ENCODE results near the gene ATP9B.
A peak's percentile ranks its signal among the peaks of the same experiment; 100 is the strongest.

The ATP9B gene

DNA sequence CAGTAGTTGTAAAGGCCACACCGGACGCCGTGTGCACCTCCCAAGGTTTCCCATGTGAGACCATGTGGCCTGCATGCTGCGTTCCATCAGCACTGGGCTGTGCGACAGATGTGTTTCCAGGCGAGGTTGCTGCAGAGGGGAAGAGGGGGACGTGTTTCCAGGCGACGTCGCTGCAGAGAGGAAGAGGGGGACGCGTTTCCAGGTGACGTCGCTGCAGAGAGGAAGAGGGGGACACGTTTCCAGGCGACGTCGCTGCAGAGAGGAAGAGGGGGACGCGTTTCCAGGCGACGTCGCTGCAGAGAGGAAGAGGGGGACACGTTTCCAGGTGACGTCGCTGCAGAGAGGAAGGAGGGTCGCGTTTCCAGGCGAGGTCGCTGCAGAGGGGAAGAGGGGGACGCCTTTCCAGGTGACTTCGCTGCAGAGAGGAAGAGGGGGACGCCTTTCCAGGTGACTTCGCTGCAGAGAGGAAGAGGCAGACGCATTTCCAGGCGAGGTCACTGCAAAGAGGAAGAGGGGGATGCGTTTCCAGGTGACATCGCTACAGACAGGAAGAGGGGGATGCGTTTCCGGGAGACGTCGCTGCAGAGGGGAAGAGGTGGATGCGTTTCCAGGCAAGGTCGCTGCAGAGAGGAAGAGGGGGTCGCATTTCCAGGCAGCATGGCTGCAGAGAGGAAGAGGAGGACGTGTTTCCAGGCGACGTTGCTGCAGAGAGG lies 351.0 kb downstream of the ATP9B start:
- Histone ChIP-seq H3K4me3 (replicated peaks; ENCODE audit: low read depth, low read length) (no peak overlapping the region), H3K36me3 (ENCODE audit: control insufficient read depth, insufficient read depth, low read length) (no peaks in the 10 kb centered on the region), H3K27me3 (replicated peaks; ENCODE audit: control insufficient read depth, insufficient read depth, low read length) (no peaks in the 10 kb centered on the region)
- no peak for DNase-seq (ENCODE audit: extremely low read depth, insufficient read length)
- TF ChIP-seq, protein P1, sequence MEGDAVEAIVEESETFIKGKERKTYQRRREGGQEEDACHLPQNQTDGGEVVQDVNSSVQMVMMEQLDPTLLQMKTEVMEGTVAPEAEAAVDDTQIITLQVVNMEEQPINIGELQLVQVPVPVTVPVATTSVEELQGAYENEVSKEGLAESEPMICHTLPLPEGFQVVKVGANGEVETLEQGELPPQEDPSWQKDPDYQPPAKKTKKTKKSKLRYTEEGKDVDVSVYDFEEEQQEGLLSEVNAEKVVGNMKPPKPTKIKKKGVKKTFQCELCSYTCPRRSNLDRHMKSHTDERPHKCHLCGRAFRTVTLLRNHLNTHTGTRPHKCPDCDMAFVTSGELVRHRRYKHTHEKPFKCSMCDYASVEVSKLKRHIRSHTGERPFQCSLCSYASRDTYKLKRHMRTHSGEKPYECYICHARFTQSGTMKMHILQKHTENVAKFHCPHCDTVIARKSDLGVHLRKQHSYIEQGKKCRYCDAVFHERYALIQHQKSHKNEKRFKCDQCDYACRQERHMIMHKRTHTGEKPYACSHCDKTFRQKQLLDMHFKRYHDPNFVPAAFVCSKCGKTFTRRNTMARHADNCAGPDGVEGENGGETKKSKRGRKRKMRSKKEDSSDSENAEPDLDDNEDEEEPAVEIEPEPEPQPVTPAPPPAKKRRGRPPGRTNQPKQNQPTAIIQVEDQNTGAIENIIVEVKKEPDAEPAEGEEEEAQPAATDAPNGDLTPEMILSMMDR (IDR thresholded peaks at IDR 0.05; ENCODE audit: insufficient read depth, low read length, poor library complexity, severe bottlenecking) = no peak

- Histone ChIP-seq H3K27me3 (replicated peaks; ENCODE audit: control insufficient read depth, insufficient read depth, low read length) (no peaks in the 10 kb centered on the region), H3K36me3 (ENCODE audit: control insufficient read depth, insufficient read depth, low read length) (no peaks in the 10 kb centered on the region), H3K4me3 (replicated peaks; ENCODE audit: low read depth, low read length) (no peak overlapping the region)
- no peak for DNase-seq (ENCODE audit: extremely low read depth, insufficient read length)
- TF ChIP-seq, protein P1 (IDR thresholded peaks at IDR 0.05; ENCODE audit: insufficient read depth, low read length, poor library complexity, severe bottlenecking) = no peak
Measured at GRCh38 chr18:79421275-79421857, 352.2 kb downstream of the ATP9B start.

- Histone ChIP-seq H3K4me3 (replicated peaks; ENCODE audit: low read depth, low read length) (peak overlapping the region; percentile 13; the same call in 1 of the 2 replicates), H3K27me3 (replicated peaks; ENCODE audit: control insufficient read depth, insufficient read depth, low read length) (no peaks in the 10 kb centered on the region), H3K36me3 (ENCODE audit: control insufficient read depth, insufficient read depth, low read length) (no peaks in the 10 kb centered on the region)
- TF ChIP-seq, protein P1 (IDR thresholded peaks at IDR 0.05; ENCODE audit: insufficient read depth, low read length, poor library complexity, severe bottlenecking) = no peak
- peak; percentile 45 for DNase-seq (ENCODE audit: extremely low read depth, insufficient read length)
Measured at GRCh38 chr18:79422022-79422782, 353.0 kb downstream of the ATP9B start.

DNA sequence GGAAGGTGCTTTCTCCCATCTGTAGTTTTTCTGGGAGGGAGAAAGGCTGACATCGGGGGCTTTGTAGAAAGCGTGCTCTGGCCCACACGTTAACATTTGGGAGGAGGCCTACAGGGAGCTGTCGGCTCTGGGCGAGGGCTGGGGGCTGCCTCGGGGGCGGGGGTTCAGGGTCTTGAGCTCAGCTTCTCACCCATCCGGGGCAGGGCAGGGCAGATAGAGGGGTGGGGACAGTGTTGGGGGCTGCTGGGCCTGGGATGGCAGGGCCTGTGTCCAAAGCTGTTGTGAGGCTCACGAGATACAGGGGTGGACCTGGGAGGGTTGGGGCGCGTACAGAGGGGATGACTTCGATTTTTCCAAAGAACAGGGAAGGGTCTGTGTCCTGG lies 353.6 kb downstream of the ATP9B start:
- H3K27me3 ChIP-seq (replicated peaks; ENCODE audit: control insufficient read depth, insufficient read depth, low read length) = no peaks in the 10 kb centered on the region
- TF ChIP-seq, protein P1 (IDR thresholded peaks at IDR 0.05; ENCODE audit: insufficient read depth, low read length, poor library complexity, severe bottlenecking) = no peak
- H3K36me3 ChIP-seq (ENCODE audit: control insufficient read depth, insufficient read depth, low read length) = no peaks in the 10 kb centered on the region
- no peak for DNase-seq (ENCODE audit: extremely low read depth, insufficient read length)
- H3K4me3 ChIP-seq (replicated peaks; ENCODE audit: low read depth, low read length) = no peak overlapping the region

GRCh38 chr18:79423211-79424007 lies 354.2 kb downstream of the ATP9B start:
- Histone ChIP-seq H3K27me3 (replicated peaks; ENCODE audit: control insufficient read depth, insufficient read depth, low read length) (no peaks in the 10 kb centered on the region), H3K4me3 (replicated peaks; ENCODE audit: low read depth, low read length) (no peak overlapping the region), H3K36me3 (ENCODE audit: control insufficient read depth, insufficient read depth, low read length) (no peaks in the 10 kb centered on the region)
- no peak for DNase-seq (ENCODE audit: extremely low read depth, insufficient read length)
- TF ChIP-seq, protein P1 (IDR thresholded peaks at IDR 0.05; ENCODE audit: insufficient read depth, low read length, poor library complexity, severe bottlenecking) = no peak

Measured in GM06990 (cell line).